GM12872 (cell line): ENCODE measurements around the gene ADD2.

Experiments used
- TF ChIP-seq, protein P1 (sequence below): IDR thresholded peaks from 3 replicates; pipeline ENCODE4 v1.5.1; 2011; ENCODE audit warnings: low read depth, mild to moderate bottlenecking, low read length, moderate library complexity; ENCODE audit not compliant: insufficient read depth

ADD2 gene

DNA sequence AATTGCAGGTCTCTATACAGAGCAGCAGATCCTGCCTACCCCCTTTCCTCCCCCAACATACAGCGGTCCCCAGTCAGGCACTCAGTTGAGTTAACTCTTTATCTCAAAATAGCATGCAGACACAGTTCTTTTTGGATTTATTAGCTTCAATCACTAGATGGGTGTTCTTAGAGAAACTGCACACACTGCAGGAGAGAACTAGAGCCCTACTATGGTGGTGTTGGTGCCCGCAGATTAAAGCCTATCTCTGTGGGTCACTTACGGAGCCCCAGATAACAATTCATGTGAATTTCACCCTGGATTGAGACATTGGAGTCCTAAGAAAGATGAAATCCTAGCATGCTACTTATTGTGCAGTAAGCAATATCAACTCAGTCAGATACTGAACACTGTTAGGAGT is 11.9 kb downstream of the ADD2 start:
- TF ChIP-seq, protein P1, sequence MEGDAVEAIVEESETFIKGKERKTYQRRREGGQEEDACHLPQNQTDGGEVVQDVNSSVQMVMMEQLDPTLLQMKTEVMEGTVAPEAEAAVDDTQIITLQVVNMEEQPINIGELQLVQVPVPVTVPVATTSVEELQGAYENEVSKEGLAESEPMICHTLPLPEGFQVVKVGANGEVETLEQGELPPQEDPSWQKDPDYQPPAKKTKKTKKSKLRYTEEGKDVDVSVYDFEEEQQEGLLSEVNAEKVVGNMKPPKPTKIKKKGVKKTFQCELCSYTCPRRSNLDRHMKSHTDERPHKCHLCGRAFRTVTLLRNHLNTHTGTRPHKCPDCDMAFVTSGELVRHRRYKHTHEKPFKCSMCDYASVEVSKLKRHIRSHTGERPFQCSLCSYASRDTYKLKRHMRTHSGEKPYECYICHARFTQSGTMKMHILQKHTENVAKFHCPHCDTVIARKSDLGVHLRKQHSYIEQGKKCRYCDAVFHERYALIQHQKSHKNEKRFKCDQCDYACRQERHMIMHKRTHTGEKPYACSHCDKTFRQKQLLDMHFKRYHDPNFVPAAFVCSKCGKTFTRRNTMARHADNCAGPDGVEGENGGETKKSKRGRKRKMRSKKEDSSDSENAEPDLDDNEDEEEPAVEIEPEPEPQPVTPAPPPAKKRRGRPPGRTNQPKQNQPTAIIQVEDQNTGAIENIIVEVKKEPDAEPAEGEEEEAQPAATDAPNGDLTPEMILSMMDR: no peak

- TF ChIP-seq, protein P1: no peak
Measured at GRCh38 chr2:70753902-70754301, 14.1 kb downstream of the ADD2 start.

GRCh38 chr2:70753031-70753430 is 15.0 kb downstream of the ADD2 start:
- TF ChIP-seq, protein P1: no peak

DNA sequence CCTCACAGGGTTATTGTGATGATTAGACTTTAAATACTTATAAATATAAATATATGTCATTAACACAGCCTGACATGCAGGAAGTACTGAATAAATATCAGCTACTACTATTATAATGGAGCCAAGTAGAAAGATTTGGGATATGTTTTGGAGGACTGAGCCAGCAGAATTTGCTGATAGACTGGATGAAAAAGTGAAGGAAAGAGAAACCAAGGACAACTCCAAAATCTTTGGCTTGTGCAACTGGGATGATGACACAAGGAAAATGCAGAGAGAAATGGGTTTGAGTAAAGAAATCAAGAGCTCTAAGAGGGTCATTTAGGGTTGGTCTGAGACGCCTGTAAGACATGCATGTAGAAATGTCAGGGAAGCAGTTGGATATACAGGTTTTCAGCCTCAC is 15.6 kb downstream of the ADD2 start:
- TF ChIP-seq, protein P1: no peak

DNA sequence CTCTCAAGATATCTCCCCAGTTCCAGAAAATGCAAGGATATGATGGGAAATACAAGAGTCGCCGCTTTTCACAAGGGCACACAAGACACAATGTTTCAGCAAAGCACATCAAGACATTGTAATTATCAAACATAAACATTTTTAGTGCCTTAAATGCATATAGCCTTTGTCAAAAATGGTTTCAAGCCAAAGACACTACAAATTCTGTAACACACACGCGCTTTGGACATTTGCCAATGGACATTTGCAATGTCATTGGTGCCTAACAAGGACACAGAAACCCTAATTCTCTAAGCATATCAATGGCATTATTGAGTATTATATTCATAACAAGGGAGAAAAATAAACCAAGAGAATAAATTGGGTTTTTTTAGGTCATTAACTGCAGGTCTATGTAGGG is 16.1 kb downstream of the ADD2 start:
- TF ChIP-seq, protein P1: no peak

DNA sequence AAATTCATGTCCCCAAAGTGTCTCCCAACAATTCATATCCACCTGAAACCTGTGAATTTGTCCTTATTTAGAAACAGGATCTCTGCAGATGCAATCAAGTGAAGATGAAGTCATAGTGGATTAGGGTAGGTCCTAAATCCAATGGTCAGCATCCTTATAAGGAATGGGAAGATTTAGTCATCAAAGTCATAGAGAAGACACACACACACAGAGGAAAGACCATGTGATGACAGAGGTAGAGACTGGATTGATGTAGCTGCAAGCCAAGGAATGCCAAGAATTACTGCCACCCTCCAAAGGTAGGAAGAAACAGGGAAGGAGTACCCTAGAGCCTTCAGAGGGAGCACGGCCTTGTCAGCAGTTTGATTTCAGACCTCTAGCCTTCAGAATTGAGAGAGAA is 17.7 kb downstream of the ADD2 start:
- TF ChIP-seq, protein P1: no peak

GRCh38 chr2:70748002-70748784 is 19.8 kb downstream of the ADD2 start:
- TF ChIP-seq, protein P1: no peak
